Naive B cell (primary cell): ENCODE results near the gene GASK1A. TPM values are rescaled to one million over a fixed set of nuclear protein-coding genes. Genes with fewer than 3 reads are reported as not detected.

ENCODE experiments used
- ATAC-seq, 2 donors: fragments of 150-1000 bp; cut with Tn5 transposase; 2 replicates each; pipeline ENCODE4 v1.10.0; 2021; ENCODE audit warnings: low read depth in 2 of 2, mild to moderate bottlenecking in 2 of 2, moderate library complexity in 2 of 2
- DNase-seq: peaks from one replicate; pipeline ENCODE4 v3.0.0; 2022
- H3K27ac Mint-ChIP-seq, 6 donors: one replicate each; pipeline ENCODE4 v1.8.0; 2020 to 2022; ENCODE audit warnings: mild to moderate bottlenecking in 6 of 6, mixed read lengths in 6 of 6, moderate library complexity in 5 of 6, inconsistent platforms in 2 of 6
- H3K27me3 Mint-ChIP-seq, 3 donors: one replicate each; pipeline ENCODE4 v1.8.0; 2021 to 2022; ENCODE audit warnings: mixed read lengths in 3 of 3, mild to moderate bottlenecking in 1 of 3
- H3K36me3 Mint-ChIP-seq, 2 donors: one replicate each; pipeline ENCODE4 v1.8.0; 2020 to 2022; ENCODE audit warnings: mixed read lengths in 2 of 2, inconsistent platforms in 1 of 2, mild to moderate bottlenecking in 1 of 2
- H3K4me1 Mint-ChIP-seq, 3 donors: one replicate each; pipeline ENCODE4 v1.8.0; 2020 to 2022; ENCODE audit warnings: mixed read lengths in 3 of 3, inconsistent platforms in 1 of 3, mild to moderate bottlenecking in 1 of 3, moderate library complexity in 1 of 3
- H3K4me3 Mint-ChIP-seq, 8 donors: one replicate each; pipeline ENCODE4 v1.8.0; 2020 to 2022; ENCODE audit warnings: mild to moderate bottlenecking in 8 of 8, mixed read lengths in 8 of 8, moderate library complexity in 8 of 8, inconsistent platforms in 2 of 8
- H3K9me3 Mint-ChIP-seq, 7 donors: one replicate each; pipeline ENCODE4 v1.8.0; 2020 to 2022; ENCODE audit warnings: mixed read lengths in 7 of 7, mild to moderate bottlenecking in 5 of 7, inconsistent platforms in 2 of 7, moderate library complexity in 1 of 7
- polyA plus RNA-seq, 6 donors: library from polyadenylated mRNA; unstranded; fragments of 300-500 nt; fragmentation: Illumina TruSeq; gene quantifications; one replicate each; pipeline ENCODE4 v1.2.3, GENCODE V29; 2021; ENCODE audit warnings: low read depth in 6 of 6

GASK1A gene
- polyA plus RNA-seq, 6 donors from 2014 or later = not detected

GRCh38 chr3:43086460-43087165 lies 107.5 kb downstream of the GASK1A start:
- ATAC-seq (no peak), DNase-seq (no peak)
- Mint-ChIP-seq H3K36me3 (peaks cover 0 to 5% of the 10 kb centered on the region in 2 donors), H3K4me3 (no peak overlapping the region), H3K9me3 (peaks cover 0 to 2% (median 0%) of the 10 kb centered on the region in 7 donors), H3K4me1 (peaks cover 0 to 5% (median under 1%) of the 10 kb centered on the region in 3 donors), H3K27ac (no peak overlapping the region), H3K27me3 (no peaks in the 10 kb centered on the region)

DNA sequence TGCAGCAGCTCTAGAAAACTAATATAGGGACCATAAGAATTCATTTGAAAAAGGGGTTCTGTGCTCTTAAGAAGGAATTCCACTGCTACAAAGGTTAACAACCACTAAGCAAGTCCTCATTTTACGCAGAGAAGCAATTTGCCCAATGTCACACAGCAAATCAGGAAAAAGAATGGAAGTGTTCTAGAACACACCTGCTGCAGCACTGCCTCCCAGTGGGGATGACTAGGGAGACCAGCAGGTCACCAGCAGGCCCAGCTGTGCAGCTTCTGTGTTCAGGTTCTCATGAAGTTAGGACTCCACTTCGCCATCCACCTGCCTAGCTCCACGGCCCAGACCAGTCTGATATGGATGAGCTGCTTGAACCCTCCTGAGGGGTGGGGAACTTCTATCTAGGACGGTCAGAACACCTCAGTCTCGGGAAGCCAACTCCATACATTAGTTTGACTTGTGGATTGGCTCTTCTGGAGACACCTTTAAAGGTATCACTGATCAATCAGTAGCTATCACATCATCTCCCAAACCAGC lies 108.2 kb downstream of the GASK1A start:
- peaks cover 0 to 2% (median 0%) of the 10 kb centered on the region in 7 donors for H3K9me3 Mint-ChIP-seq
- H3K27ac Mint-ChIP-seq = no peak overlapping the region
- no peaks in the 10 kb centered on the region for H3K27me3 Mint-ChIP-seq
- H3K36me3 Mint-ChIP-seq = peaks cover 0 to 4% of the 10 kb centered on the region in 2 donors
- H3K4me1 Mint-ChIP-seq = peaks cover 0 to 5% (median 5%) of the 10 kb centered on the region in 3 donors
- ATAC-seq = no peak
- DNase-seq = no peak
- H3K4me3 Mint-ChIP-seq = no peak overlapping the region

DNA sequence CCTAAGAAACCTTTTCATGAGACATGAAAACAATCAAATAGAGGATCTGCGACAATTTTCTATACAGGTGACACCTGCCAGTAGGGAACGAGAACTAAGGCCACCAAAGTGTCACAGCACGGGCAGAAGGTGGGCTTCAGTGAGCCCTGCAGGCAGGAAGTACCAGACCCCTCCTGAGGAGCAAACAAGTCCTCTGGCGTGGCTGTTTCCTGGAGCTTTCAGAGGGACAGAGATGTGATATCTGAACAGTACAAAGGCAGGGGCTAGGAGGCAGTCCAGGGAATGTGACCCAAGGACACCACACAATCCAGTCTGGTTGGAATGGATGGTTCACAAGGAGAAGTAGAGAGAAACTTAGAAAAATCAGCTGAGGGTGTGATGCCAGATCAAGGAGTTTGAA lies 110.0 kb downstream of the GASK1A start:
- ATAC-seq (no peak), DNase-seq (no peak)
- Mint-ChIP-seq H3K4me1 (peaks cover 0 to 5% (median 5%) of the 10 kb centered on the region in 3 donors), H3K4me3 (no peak overlapping the region), H3K27me3 (no peaks in the 10 kb centered on the region), H3K36me3 (no peaks in the 10 kb centered on the region), H3K27ac (no peak overlapping the region), H3K9me3 (peaks cover 0 to 2% (median 0%) of the 10 kb centered on the region in 7 donors)

- H3K9me3 Mint-ChIP-seq = peaks cover 0 to under 1% (median 0%) of the 10 kb centered on the region in 7 donors
- peaks cover 0 to 5% (median 5%) of the 10 kb centered on the region in 3 donors for H3K4me1 Mint-ChIP-seq
- no peak overlapping the region for H3K4me3 Mint-ChIP-seq
- ATAC-seq (no peak), DNase-seq (no peak)
- H3K27me3 Mint-ChIP-seq = no peaks in the 10 kb centered on the region
- no peaks in the 10 kb centered on the region for H3K36me3 Mint-ChIP-seq
- peak overlapping the region in 1 of 6 donors; percentile 1 for H3K27ac Mint-ChIP-seq
Observed at GRCh38 chr3:43090238-43090637, 111.1 kb downstream of the GASK1A start.

- Mint-ChIP-seq H3K4me3 (no peak overlapping the region), H3K27ac (peak overlapping the region in 2 of 6 donors; percentile 2 to 23), H3K9me3 (no peaks in the 10 kb centered on the region), H3K4me1 (peaks cover 5 to 6% (median 5%) of the 10 kb centered on the region in 3 donors), H3K36me3 (no peaks in the 10 kb centered on the region), H3K27me3 (no peaks in the 10 kb centered on the region)
- ATAC-seq (no peak), DNase-seq (no peak)
Observed at GRCh38 chr3:43091481-43091880, 112.4 kb downstream of the GASK1A start.

GRCh38 chr3:43093006-43093405 lies 113.9 kb downstream of the GASK1A start:
- H3K36me3 Mint-ChIP-seq = no peaks in the 10 kb centered on the region
- no peaks in the 10 kb centered on the region for H3K27me3 Mint-ChIP-seq
- H3K9me3 Mint-ChIP-seq = no peaks in the 10 kb centered on the region
- H3K4me3 Mint-ChIP-seq = no peak overlapping the region
- peaks cover 5 to 6% (median 5%) of the 10 kb centered on the region in 3 donors for H3K4me1 Mint-ChIP-seq
- peak overlapping the region in 1 of 6 donors; percentile 56 for H3K27ac Mint-ChIP-seq
- no peak for ATAC-seq
- DNase-seq = no peak

DNA sequence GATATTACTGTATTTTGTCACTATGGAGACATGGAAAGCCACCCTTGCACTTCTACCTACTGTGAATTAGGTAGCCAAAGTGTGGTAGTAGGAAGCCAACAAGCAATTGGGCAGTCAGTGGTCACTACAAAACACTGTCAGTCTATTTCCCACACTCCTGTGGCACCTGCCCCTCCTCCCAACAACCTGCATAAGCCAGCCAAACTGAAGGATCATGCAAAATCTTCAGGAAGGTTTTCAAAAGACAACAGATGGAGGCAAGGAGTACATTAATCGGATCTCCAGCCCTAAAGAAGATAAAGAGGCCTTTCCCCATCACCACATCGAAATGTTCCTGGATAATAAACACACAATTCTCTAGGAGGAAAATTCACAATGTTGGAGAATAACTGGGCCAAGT lies 114.9 kb downstream of the GASK1A start:
- peaks cover 5 to 6% (median 5%) of the 10 kb centered on the region in 3 donors for H3K4me1 Mint-ChIP-seq
- H3K27ac Mint-ChIP-seq = no peak overlapping the region
- H3K27me3 Mint-ChIP-seq = no peaks in the 10 kb centered on the region
- DNase-seq (no peak), ATAC-seq (no peak)
- no peaks in the 10 kb centered on the region for H3K36me3 Mint-ChIP-seq
- no peak overlapping the region for H3K4me3 Mint-ChIP-seq
- H3K9me3 Mint-ChIP-seq = no peaks in the 10 kb centered on the region

DNA sequence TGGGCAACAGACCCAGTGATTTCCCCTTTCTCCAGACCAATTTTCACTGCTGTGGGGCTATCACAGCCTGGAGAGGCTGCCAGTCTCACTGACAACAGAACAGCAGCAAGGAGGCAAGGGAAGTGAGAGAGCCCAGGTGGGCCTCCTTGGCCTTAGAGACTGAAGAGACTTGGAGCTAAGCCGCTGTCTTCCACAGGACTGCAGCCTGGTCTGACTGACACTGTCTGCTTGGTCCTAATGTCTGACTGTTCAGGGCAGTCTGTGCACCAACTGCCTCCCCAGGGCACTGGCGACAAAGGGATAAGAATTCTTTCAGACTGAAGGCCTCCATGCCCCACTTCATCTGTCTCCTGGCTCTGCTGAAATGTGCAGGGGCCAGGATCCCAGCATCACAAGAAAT lies 115.3 kb downstream of the GASK1A start:
- Mint-ChIP-seq H3K27ac (peak overlapping the region in 1 of 6 donors; percentile 16), H3K4me1 (peaks cover 5 to 6% (median 5%) of the 10 kb centered on the region in 3 donors)
- no peak for ATAC-seq

DNA sequence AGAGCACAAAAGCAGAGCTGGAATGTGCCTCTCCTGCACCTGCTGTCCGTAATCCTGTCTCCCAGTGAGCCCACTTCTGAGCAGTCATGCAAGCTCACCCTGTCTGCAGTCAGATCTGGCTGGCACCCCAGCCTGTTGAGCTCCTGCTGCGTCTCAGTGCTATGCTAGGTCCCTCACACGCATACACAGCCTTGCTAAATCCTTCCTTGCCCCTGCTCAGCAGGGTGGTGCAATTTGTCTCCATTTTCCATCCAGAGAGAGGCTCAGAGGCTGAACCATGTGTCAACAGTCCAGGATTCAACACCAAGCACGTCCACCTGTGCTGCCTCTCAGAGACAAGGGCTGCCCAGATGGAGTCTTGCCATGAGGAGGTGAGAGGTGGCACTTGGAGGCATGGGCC lies 115.7 kb downstream of the GASK1A start:
- Mint-ChIP-seq H3K27me3 (no peaks in the 10 kb centered on the region), H3K9me3 (no peaks in the 10 kb centered on the region), H3K36me3 (no peaks in the 10 kb centered on the region), H3K4me1 (peaks cover 5 to 6% (median 5%) of the 10 kb centered on the region in 3 donors), H3K27ac (no peak overlapping the region), H3K4me3 (no peak overlapping the region)
- ATAC-seq (no peak), DNase-seq (no peak)

More for the DNA sequence above, 115.3 kb downstream of the GASK1A start:
- H3K27me3 Mint-ChIP-seq = no peaks in the 10 kb centered on the region
- no peaks in the 10 kb centered on the region for H3K36me3 Mint-ChIP-seq
- DNase-seq = no peak
- no peaks in the 10 kb centered on the region for H3K9me3 Mint-ChIP-seq
- H3K4me3 Mint-ChIP-seq = no peak overlapping the region

DNA sequence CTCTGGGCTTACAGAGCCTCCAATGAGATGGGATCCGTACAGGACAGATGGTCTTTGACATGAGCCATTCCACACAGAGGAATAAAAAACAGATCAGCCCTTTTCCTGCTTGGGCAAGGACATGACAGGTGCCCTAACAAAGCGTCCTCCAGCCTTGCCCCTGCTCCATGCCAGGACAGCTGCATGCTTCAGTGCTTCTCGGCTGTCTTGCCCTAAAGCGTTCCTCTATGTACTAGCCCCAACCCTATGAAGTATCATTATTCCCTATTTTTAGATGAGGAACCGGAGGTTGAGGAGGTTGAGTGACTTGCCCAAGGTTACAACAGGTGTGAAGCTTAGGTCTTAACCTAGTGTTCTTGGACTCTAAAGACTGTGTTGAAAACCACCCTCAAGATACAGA lies 116.3 kb downstream of the GASK1A start:
- DNase-seq = no peak
- no peak for ATAC-seq
- H3K4me3 Mint-ChIP-seq = no peak overlapping the region
- no peaks in the 10 kb centered on the region for H3K9me3 Mint-ChIP-seq
- H3K27me3 Mint-ChIP-seq = no peaks in the 10 kb centered on the region
- peaks cover 5 to 6% (median 5%) of the 10 kb centered on the region in 3 donors for H3K4me1 Mint-ChIP-seq
- H3K27ac Mint-ChIP-seq = no peak overlapping the region
- H3K36me3 Mint-ChIP-seq = no peaks in the 10 kb centered on the region

GRCh38 chr3:43096761-43097160 lies 117.7 kb downstream of the GASK1A start:
- H3K9me3 Mint-ChIP-seq = no peaks in the 10 kb centered on the region
- ATAC-seq (no peak), DNase-seq (no peak)
- H3K4me3 Mint-ChIP-seq = no peak overlapping the region
- H3K4me1 Mint-ChIP-seq = peaks cover 0 to 6% (median 3%) of the 10 kb centered on the region in 3 donors
- H3K27me3 Mint-ChIP-seq = no peaks in the 10 kb centered on the region
- H3K36me3 Mint-ChIP-seq = no peaks in the 10 kb centered on the region
- peak overlapping the region in 1 of 6 donors; percentile 74 for H3K27ac Mint-ChIP-seq

DNA sequence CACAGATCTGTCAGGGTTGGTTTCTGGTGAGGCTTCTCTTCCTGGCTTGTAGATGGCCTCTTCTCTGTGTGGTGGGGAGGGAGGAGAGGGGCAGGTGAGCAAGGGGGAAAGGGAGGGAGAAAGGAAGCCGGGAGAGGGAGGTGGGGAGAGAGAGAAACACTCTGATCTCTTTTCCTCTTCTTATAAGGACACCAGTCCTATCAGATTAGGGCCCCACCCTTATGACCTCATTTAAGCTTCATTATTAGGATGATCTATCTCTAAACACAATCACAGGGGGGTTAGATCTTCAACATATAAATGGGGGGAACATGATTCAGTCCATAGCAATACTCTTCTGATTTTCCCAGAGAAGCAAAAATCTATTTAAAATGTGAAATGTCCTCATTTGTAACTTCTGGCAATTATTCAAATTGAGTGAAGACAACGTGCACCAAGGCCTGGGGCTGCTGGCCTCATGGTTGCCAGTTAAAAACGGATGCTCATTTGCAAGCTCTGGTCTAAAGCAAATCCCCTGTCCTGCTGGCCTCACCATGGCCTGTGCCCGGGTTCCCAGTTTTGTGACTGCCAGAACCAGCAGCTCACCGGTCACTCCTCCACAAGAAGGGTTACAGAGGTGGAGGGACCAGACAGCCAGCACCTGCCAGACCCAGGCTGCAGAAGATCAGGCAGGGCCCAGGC lies 118.4 kb downstream of the GASK1A start:
- DNase-seq (no peak), ATAC-seq (no peak)
- Mint-ChIP-seq H3K4me1 (peaks cover 0 to 6% (median 0%) of the 10 kb centered on the region in 3 donors), H3K27me3 (no peaks in the 10 kb centered on the region), H3K4me3 (no peak overlapping the region), H3K27ac (no peak overlapping the region), H3K36me3 (no peaks in the 10 kb centered on the region), H3K9me3 (no peaks in the 10 kb centered on the region)

GRCh38 chr3:43098761-43099160 lies 119.7 kb downstream of the GASK1A start:
- no peak overlapping the region for H3K4me3 Mint-ChIP-seq
- ATAC-seq (no peak), DNase-seq (no peak)
- H3K27ac Mint-ChIP-seq = no peak overlapping the region
- peaks cover 0 to 6% (median 0%) of the 10 kb centered on the region in 3 donors for H3K4me1 Mint-ChIP-seq
- no peaks in the 10 kb centered on the region for H3K36me3 Mint-ChIP-seq
- H3K9me3 Mint-ChIP-seq = no peaks in the 10 kb centered on the region
- H3K27me3 Mint-ChIP-seq = no peaks in the 10 kb centered on the region
